ENCODE measurements around the gene CDH12. TPM values are rescaled to one million over a fixed set of nuclear protein-coding genes. Genes with fewer than 3 reads are reported as not detected.
"Not testable (repeated sequence)": the region's sequence is repeated elsewhere in the genome, so short reads cannot be mapped to it uniquely, and the experiment has no call there.

CDH12 gene
- total RNA-seq, 1 donor from 2014 or later, result not detected

GRCh38 chr5:22293147-22293546 is 560.0 kb downstream of the CDH12 start:
- DNase-seq (ENCODE audit: low read depth) (no peak), FAIRE-seq (no peak)
- H3K36me3 Mint-ChIP-seq (ENCODE audit: low read depth, unreplicated experiment), result no peaks in the 10 kb centered on the region
- Histone ChIP-seq H3K4me3 (ENCODE audit: insufficient read depth, low read depth, low read length) (no peak overlapping the region), H3K4me2 (ENCODE audit: low read length) (no peak overlapping the region), H3K9me3 (ENCODE audit: insufficient read depth, low read depth, low read length) (no peaks in the 10 kb centered on the region), H3K79me2 (ENCODE audit: insufficient read depth, low read length) (no peaks in the 10 kb centered on the region), H4K20me1 (ENCODE audit: insufficient read depth, low read length) (no peaks in the 10 kb centered on the region), H3K27me3 (ENCODE audit: insufficient read depth, low read length) (no peaks in the 10 kb centered on the region), H3K9ac (ENCODE audit: low read length) (no peak overlapping the region), H3K27ac (ENCODE audit: low read depth, low read length) (no peak overlapping the region), H3K4me1 (ENCODE audit: insufficient read depth, low read length) (no peaks in the 10 kb centered on the region), H2AFZ (ENCODE audit: low read depth, low read length) (no peak overlapping the region), H3K36me3 (ENCODE audit: insufficient read depth, low read length) (no peaks in the 10 kb centered on the region)
- H3K4me3 Mint-ChIP-seq (ENCODE audit: unreplicated experiment), result no peak overlapping the region
- no peak for TF ChIP-seq CTCF (IDR thresholded peaks at IDR 0.05; ENCODE audit: insufficient read depth, low read depth, low read length)
- no peak for TF ChIP-seq EZH2 (IDR thresholded peaks at IDR 0.05; ENCODE audit: insufficient read depth, low read length)
- peaks cover 9% of the 10 kb centered on the region for H3K9me3 Mint-ChIP-seq (ENCODE audit: unreplicated experiment)
- H3K4me1 Mint-ChIP-seq (ENCODE audit: low read depth, unreplicated experiment), result no peaks in the 10 kb centered on the region
- H3K27ac Mint-ChIP-seq (ENCODE audit: unreplicated experiment), result no peak overlapping the region
- no peaks in the 10 kb centered on the region for H3K27me3 Mint-ChIP-seq (ENCODE audit: low read depth, unreplicated experiment)

GRCh38 chr5:22278164-22278563 is 575.0 kb downstream of the CDH12 start:
- DNase-seq (ENCODE audit: low read depth) (no peak), FAIRE-seq (no peak)
- Mint-ChIP-seq H3K4me3 (ENCODE audit: unreplicated experiment) (no peak overlapping the region), H3K36me3 (ENCODE audit: low read depth, unreplicated experiment) (no peaks in the 10 kb centered on the region), H3K27ac (ENCODE audit: unreplicated experiment) (no peak overlapping the region), H3K9me3 (ENCODE audit: unreplicated experiment) (peaks cover 2% of the 10 kb centered on the region), H3K4me1 (ENCODE audit: low read depth, unreplicated experiment) (no peaks in the 10 kb centered on the region), H3K27me3 (ENCODE audit: low read depth, unreplicated experiment) (no peaks in the 10 kb centered on the region)
- Histone ChIP-seq H3K4me2 (ENCODE audit: low read length) (no peak overlapping the region), H3K36me3 (ENCODE audit: insufficient read depth, low read length) (no peaks in the 10 kb centered on the region), H3K9me3 (ENCODE audit: insufficient read depth, low read depth, low read length) (no peaks in the 10 kb centered on the region), H3K4me3 (ENCODE audit: insufficient read depth, low read depth, low read length) (no peak overlapping the region), H3K27ac (ENCODE audit: low read depth, low read length) (no peak overlapping the region), H3K79me2 (ENCODE audit: insufficient read depth, low read length) (no peaks in the 10 kb centered on the region), H3K27me3 (ENCODE audit: insufficient read depth, low read length) (no peaks in the 10 kb centered on the region), H2AFZ (ENCODE audit: low read depth, low read length) (no peak overlapping the region), H3K9ac (ENCODE audit: low read length) (no peak overlapping the region), H3K4me1 (ENCODE audit: insufficient read depth, low read length) (no peaks in the 10 kb centered on the region), H4K20me1 (ENCODE audit: insufficient read depth, low read length) (no peaks in the 10 kb centered on the region)
- no peak for TF ChIP-seq CTCF (IDR thresholded peaks at IDR 0.05; ENCODE audit: insufficient read depth, low read depth, low read length)
- TF ChIP-seq EZH2 (IDR thresholded peaks at IDR 0.05; ENCODE audit: insufficient read depth, low read length), result no peak

DNA sequence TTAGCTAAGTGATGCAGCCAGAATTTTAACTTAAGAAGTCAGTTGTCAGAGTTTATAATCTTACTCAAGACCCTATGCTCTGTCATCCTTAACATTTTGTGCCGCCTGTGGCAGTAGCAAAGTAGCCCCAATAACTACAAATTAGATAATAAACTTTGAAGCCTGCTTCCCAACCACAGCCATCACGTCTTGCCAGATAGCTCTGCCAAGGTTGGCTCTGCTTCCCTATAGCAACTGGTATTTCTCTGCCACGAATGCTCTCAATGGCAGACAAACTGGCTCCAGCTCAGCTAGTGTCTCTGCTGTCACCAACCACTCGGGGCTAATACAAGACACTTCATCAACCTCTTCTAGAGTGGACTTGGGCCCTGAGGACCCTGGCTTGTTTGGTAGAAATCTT is 576.1 kb downstream of the CDH12 start:
- Mint-ChIP-seq H3K4me1 (ENCODE audit: low read depth, unreplicated experiment) (no peaks in the 10 kb centered on the region), H3K9me3 (ENCODE audit: unreplicated experiment) (peaks cover 2% of the 10 kb centered on the region), H3K4me3 (ENCODE audit: unreplicated experiment) (no peak overlapping the region), H3K27ac (ENCODE audit: unreplicated experiment) (no peak overlapping the region), H3K36me3 (ENCODE audit: low read depth, unreplicated experiment) (no peaks in the 10 kb centered on the region), H3K27me3 (ENCODE audit: low read depth, unreplicated experiment) (no peaks in the 10 kb centered on the region)
- H3K36me3 ChIP-seq (ENCODE audit: insufficient read depth, low read length), result no peaks in the 10 kb centered on the region
- no peak for TF ChIP-seq EZH2 (IDR thresholded peaks at IDR 0.05; ENCODE audit: insufficient read depth, low read length)
- TF ChIP-seq CTCF (IDR thresholded peaks at IDR 0.05; ENCODE audit: insufficient read depth, low read depth, low read length), result no peak
- DNase-seq (ENCODE audit: low read depth) (no peak), FAIRE-seq (no peak)
- H3K9ac ChIP-seq (ENCODE audit: low read length), result no peak overlapping the region
- no peak overlapping the region for H2AFZ ChIP-seq (ENCODE audit: low read depth, low read length)
- H4K20me1 ChIP-seq (ENCODE audit: insufficient read depth, low read length), result no peaks in the 10 kb centered on the region
- H3K79me2 ChIP-seq (ENCODE audit: insufficient read depth, low read length), result no peaks in the 10 kb centered on the region
- no peak overlapping the region for H3K27ac ChIP-seq (ENCODE audit: low read depth, low read length)
- no peaks in the 10 kb centered on the region for H3K9me3 ChIP-seq (ENCODE audit: insufficient read depth, low read depth, low read length)
- no peaks in the 10 kb centered on the region for H3K27me3 ChIP-seq (ENCODE audit: insufficient read depth, low read length)
- no peaks in the 10 kb centered on the region for H3K4me1 ChIP-seq (ENCODE audit: insufficient read depth, low read length)
- no peak overlapping the region for H3K4me3 ChIP-seq (ENCODE audit: insufficient read depth, low read depth, low read length)
- no peak overlapping the region for H3K4me2 ChIP-seq (ENCODE audit: low read length)

DNA sequence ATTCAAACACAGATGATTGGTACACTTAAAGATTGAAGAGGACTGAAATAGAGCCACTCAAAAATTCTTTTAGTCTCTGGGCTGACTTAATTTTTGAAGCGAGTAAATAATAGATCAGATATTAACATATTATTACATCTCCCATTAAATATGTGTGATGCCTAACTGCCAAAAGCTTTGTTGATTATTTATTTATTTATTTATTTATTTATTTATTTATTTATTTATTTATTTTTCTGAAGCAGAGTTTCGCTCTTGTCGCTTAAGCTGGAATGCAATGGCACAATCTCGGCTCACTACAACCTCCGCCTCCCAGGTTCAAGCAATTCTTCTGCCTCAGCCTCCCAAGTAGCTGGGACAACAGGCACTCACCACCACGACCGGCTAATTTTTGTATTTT is 587.3 kb downstream of the CDH12 start:
- not testable (repeated sequence) for H4K20me1 ChIP-seq (ENCODE audit: insufficient read depth, low read length); H3K27ac ChIP-seq (ENCODE audit: low read depth, low read length); H2AFZ ChIP-seq (ENCODE audit: low read depth, low read length); H3K4me2 ChIP-seq (ENCODE audit: low read length); DNase-seq (ENCODE audit: low read depth); H3K36me3 Mint-ChIP-seq (ENCODE audit: low read depth, unreplicated experiment); H3K4me1 ChIP-seq (ENCODE audit: insufficient read depth, low read length); H3K79me2 ChIP-seq (ENCODE audit: insufficient read depth, low read length); H3K27ac Mint-ChIP-seq (ENCODE audit: unreplicated experiment); H3K27me3 Mint-ChIP-seq (ENCODE audit: low read depth, unreplicated experiment); H3K27me3 ChIP-seq (ENCODE audit: insufficient read depth, low read length); H3K4me3 Mint-ChIP-seq (ENCODE audit: unreplicated experiment); H3K9me3 ChIP-seq (ENCODE audit: insufficient read depth, low read depth, low read length); FAIRE-seq; H3K9me3 Mint-ChIP-seq (ENCODE audit: unreplicated experiment); H3K4me3 ChIP-seq (ENCODE audit: insufficient read depth, low read depth, low read length); H3K36me3 ChIP-seq (ENCODE audit: insufficient read depth, low read length); H3K4me1 Mint-ChIP-seq (ENCODE audit: low read depth, unreplicated experiment); H3K9ac ChIP-seq (ENCODE audit: low read length)
